ENCODE data around the gene NAAA. TPM values are rescaled to one million over a fixed set of nuclear protein-coding genes. Genes with fewer than 3 reads are reported as not detected.
"Not testable (repeated sequence)": the region's sequence is repeated elsewhere in the genome, so short reads cannot be mapped to it uniquely, and the experiment has no call there.

Gene NAAA
- total RNA-seq, 2 donors from 2014 or later, result 1.7 TPM

DNA sequence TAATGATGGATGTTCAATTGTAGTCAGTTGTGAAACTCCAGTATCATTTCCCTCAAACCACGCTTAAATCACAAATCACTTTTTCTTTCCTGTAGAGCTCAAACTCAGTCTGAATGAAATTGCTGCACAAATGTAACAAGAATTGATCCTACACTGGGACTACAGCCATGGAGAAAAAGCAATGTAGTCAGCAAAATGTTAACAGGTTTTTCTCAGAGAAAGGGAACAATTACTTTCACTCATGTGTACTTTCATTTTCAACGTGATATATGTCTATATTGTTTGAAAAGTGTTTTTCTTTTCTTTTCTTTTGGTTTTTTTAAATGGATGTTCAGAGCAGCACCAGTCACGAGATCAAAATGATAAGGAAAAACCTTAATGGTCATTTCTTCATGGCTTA is 27.3 kb upstream of the NAAA start:
- no peak overlapping the region for H3K27ac ChIP-seq (ENCODE audit: low read depth, low read length)
- H3K27ac Mint-ChIP-seq, result no peak overlapping the region
- H3K4me1 ChIP-seq (ENCODE audit: control insufficient read depth, insufficient read depth, low read length), result no peaks in the 10 kb centered on the region
- peaks cover 98% of the 10 kb centered on the region for H3K36me3 ChIP-seq (ENCODE audit: control insufficient read depth, insufficient read depth, low read length)
- DNase-seq, result no peak
- peaks cover 46% of the 10 kb centered on the region for H3K9me3 ChIP-seq (ENCODE audit: control insufficient read depth, low read length)
- TF ChIP-seq, protein P1, sequence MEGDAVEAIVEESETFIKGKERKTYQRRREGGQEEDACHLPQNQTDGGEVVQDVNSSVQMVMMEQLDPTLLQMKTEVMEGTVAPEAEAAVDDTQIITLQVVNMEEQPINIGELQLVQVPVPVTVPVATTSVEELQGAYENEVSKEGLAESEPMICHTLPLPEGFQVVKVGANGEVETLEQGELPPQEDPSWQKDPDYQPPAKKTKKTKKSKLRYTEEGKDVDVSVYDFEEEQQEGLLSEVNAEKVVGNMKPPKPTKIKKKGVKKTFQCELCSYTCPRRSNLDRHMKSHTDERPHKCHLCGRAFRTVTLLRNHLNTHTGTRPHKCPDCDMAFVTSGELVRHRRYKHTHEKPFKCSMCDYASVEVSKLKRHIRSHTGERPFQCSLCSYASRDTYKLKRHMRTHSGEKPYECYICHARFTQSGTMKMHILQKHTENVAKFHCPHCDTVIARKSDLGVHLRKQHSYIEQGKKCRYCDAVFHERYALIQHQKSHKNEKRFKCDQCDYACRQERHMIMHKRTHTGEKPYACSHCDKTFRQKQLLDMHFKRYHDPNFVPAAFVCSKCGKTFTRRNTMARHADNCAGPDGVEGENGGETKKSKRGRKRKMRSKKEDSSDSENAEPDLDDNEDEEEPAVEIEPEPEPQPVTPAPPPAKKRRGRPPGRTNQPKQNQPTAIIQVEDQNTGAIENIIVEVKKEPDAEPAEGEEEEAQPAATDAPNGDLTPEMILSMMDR (conservative IDR thresholded peaks at IDR 0.05), result no peak
- no peaks in the 10 kb centered on the region for H3K27me3 ChIP-seq (ENCODE audit: control insufficient read depth, insufficient read depth, low read length, poor library complexity, severe bottlenecking)
- no peak overlapping the region for H3K4me3 ChIP-seq (ENCODE audit: low read length)
- no peaks in the 10 kb centered on the region for H3K4me1 Mint-ChIP-seq
- H3K9me3 Mint-ChIP-seq, result peaks cover 35% of the 10 kb centered on the region
- H3K36me3 Mint-ChIP-seq (ENCODE audit: low read depth), result peaks cover 91% of the 10 kb centered on the region
- H3K4me3 Mint-ChIP-seq, result no peak overlapping the region
- no peaks in the 10 kb centered on the region for H3K27me3 Mint-ChIP-seq (ENCODE audit: insufficient read depth)
- no peak overlapping the region for H3K9ac ChIP-seq (ENCODE audit: extremely low read depth, low read length, poor library complexity, severe bottlenecking)
- 80 to 100% methylated on average over 1 to 3 of the region's 3 CpGs for WGBS, 2 experiments (ENCODE audit: insufficient coverage in 1 of 2, insufficient read length in 1 of 2)

DNA sequence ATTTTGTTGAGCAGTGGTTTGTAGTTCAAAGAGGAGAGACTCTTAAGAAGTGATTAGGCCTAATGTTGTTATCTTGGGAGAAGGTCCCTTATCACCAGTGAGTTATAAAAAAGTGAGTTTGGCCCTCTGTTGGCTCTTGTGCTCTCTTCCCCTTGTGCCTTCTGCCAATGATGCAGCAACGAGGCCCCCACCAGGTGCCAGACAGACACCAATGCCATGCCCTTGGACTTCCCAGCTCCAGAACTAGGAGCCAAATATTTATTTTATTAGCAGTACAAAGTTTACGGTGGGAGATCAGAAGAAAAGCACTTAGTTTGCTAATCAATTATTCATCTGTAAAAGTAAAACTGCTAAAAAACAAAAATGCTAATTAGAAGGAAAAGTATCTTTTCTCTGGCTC is 22.7 kb upstream of the NAAA start:
- H3K27me3 ChIP-seq (ENCODE audit: control insufficient read depth, insufficient read depth, low read length, poor library complexity, severe bottlenecking), result no peaks in the 10 kb centered on the region
- H3K4me1 ChIP-seq (ENCODE audit: control insufficient read depth, insufficient read depth, low read length), result no peaks in the 10 kb centered on the region
- 100% methylated on average over 1 of the region's 2 CpGs; no CpG with 5 or more reads in 1 of the 2 experiments for WGBS, 2 experiments (ENCODE audit: insufficient coverage in 1 of 2, insufficient read length in 1 of 2)
- no peak for DNase-seq
- Mint-ChIP-seq H3K4me1 (no peaks in the 10 kb centered on the region), H3K4me3 (no peak overlapping the region), H3K9me3 (peaks cover 43% of the 10 kb centered on the region), H3K36me3 (ENCODE audit: low read depth) (peaks cover 97% of the 10 kb centered on the region), H3K27ac (no peak overlapping the region), H3K27me3 (ENCODE audit: insufficient read depth) (no peaks in the 10 kb centered on the region)
- TF ChIP-seq, protein P1 (conservative IDR thresholded peaks at IDR 0.05), result no peak
- peaks cover 54% of the 10 kb centered on the region for H3K9me3 ChIP-seq (ENCODE audit: control insufficient read depth, low read length)
- H3K4me3 ChIP-seq (ENCODE audit: low read length), result no peak overlapping the region
- H3K27ac ChIP-seq (ENCODE audit: low read depth, low read length), result no peak overlapping the region
- H3K36me3 ChIP-seq (ENCODE audit: control insufficient read depth, insufficient read depth, low read length), result peaks cover 90% of the 10 kb centered on the region
- no peak overlapping the region for H3K9ac ChIP-seq (ENCODE audit: extremely low read depth, low read length, poor library complexity, severe bottlenecking)

DNA sequence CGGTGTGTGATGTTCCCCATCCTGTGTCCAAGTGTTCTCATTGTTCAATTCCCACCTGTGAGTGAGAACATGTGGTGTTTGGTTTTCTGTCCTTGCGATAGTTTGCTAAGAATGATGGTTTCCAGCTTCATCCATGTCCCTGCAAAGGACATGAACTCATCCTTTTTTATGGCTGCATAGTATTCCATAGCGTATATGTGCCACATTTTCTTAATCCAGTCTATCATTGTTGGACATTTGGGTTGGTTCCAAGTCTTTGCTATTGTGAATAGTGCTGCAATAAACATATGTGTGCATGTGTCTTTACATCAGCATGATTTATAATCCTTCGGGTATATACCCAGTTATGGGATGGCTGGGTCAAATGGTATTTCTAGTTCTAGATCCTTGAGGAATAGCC is 21.3 kb upstream of the NAAA start:
- not testable (repeated sequence) for H3K9ac ChIP-seq (ENCODE audit: extremely low read depth, low read length, poor library complexity, severe bottlenecking); H3K27ac ChIP-seq (ENCODE audit: low read depth, low read length); H3K27me3 Mint-ChIP-seq (ENCODE audit: insufficient read depth); H3K4me3 ChIP-seq (ENCODE audit: low read length); H3K27ac Mint-ChIP-seq; H3K4me1 Mint-ChIP-seq; DNase-seq; H3K4me1 ChIP-seq (ENCODE audit: control insufficient read depth, insufficient read depth, low read length); H3K4me3 Mint-ChIP-seq; H3K27me3 ChIP-seq (ENCODE audit: control insufficient read depth, insufficient read depth, low read length, poor library complexity, severe bottlenecking)
- WGBS, 2 experiments (ENCODE audit: insufficient coverage in 1 of 2, insufficient read length in 1 of 2), result 92% methylated on average over 2 of the region's 4 CpGs; no CpG with 5 or more reads in 1 of the 2 experiments
- Mint-ChIP-seq H3K9me3 (peaks cover 43% of the 10 kb centered on the region), H3K36me3 (ENCODE audit: low read depth) (peaks cover 97% of the 10 kb centered on the region)
- Histone ChIP-seq H3K9me3 (ENCODE audit: control insufficient read depth, low read length) (peaks cover 47% of the 10 kb centered on the region), H3K36me3 (ENCODE audit: control insufficient read depth, insufficient read depth, low read length) (peaks cover 89% of the 10 kb centered on the region)

DNA sequence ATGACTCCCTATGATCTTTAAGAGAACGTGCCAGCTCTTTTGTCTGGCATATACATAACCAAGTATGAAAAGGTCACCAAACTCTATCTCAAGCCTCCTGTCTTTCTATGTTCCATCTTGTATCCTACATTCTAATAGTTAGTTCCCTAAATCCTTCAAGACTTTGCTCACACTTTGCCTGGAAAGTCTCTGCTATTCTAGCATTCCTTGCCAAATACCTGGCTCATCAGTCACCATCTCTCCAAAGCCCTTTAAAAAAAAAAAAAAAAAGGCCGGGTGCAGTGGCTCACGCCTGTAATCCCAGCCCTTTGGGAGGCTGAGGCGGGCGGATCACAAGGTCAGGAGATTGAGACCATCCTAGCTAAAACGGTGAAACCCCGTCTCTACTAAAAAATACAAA is 17.7 kb upstream of the NAAA start:
- H3K4me3 Mint-ChIP-seq; H3K4me3 ChIP-seq (ENCODE audit: low read length); H3K9ac ChIP-seq (ENCODE audit: extremely low read depth, low read length, poor library complexity, severe bottlenecking); H3K4me1 Mint-ChIP-seq; H3K27ac ChIP-seq (ENCODE audit: low read depth, low read length); H3K4me1 ChIP-seq (ENCODE audit: control insufficient read depth, insufficient read depth, low read length); H3K27me3 ChIP-seq (ENCODE audit: control insufficient read depth, insufficient read depth, low read length, poor library complexity, severe bottlenecking); DNase-seq; H3K27me3 Mint-ChIP-seq (ENCODE audit: insufficient read depth); H3K27ac Mint-ChIP-seq: not testable (repeated sequence)
- peaks cover 18% of the 10 kb centered on the region for H3K9me3 Mint-ChIP-seq
- H3K9me3 ChIP-seq (ENCODE audit: control insufficient read depth, low read length), result peaks cover 12% of the 10 kb centered on the region
- peaks cover 83% of the 10 kb centered on the region for H3K36me3 ChIP-seq (ENCODE audit: control insufficient read depth, insufficient read depth, low read length)
- WGBS, 2 experiments (ENCODE audit: insufficient coverage in 1 of 2, insufficient read length in 1 of 2), result 91 to 100% methylated on average over 1 to 3 of the region's 7 CpGs
- peaks cover 95% of the 10 kb centered on the region for H3K36me3 Mint-ChIP-seq (ENCODE audit: low read depth)

DNA sequence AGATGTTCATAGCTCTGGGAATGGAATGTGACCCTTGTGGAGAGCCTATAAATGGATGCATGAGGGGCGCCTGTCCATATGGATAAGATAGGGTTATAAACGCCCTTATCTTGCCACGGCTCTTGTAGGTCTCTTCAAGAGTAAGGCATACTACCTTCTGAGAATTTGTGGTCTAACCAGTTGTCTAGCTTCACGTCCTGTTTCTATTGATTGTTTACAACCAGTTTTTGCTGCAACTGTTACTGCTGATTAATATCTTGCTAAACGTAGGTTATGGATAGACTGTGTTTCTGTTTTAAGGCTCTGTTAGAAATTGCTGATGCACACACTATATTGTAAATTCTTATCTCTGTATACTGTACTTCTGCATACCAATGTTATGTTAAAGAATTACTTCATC is 14.0 kb upstream of the NAAA start:
- not testable (repeated sequence) for H3K9me3 ChIP-seq (ENCODE audit: control insufficient read depth, low read length); H3K27me3 Mint-ChIP-seq (ENCODE audit: insufficient read depth); H3K9ac ChIP-seq (ENCODE audit: extremely low read depth, low read length, poor library complexity, severe bottlenecking); H3K27ac ChIP-seq (ENCODE audit: low read depth, low read length); H3K4me3 Mint-ChIP-seq; H3K27me3 ChIP-seq (ENCODE audit: control insufficient read depth, insufficient read depth, low read length, poor library complexity, severe bottlenecking); H3K4me3 ChIP-seq (ENCODE audit: low read length); H3K4me1 ChIP-seq (ENCODE audit: control insufficient read depth, insufficient read depth, low read length); H3K27ac Mint-ChIP-seq; DNase-seq; H3K4me1 Mint-ChIP-seq; H3K9me3 Mint-ChIP-seq
- WGBS, 2 experiments (ENCODE audit: insufficient coverage in 1 of 2, insufficient read length in 1 of 2), result 97 to 98% methylated on average over 4 to 5 of the region's 5 CpGs
- peaks cover 80% of the 10 kb centered on the region for H3K36me3 Mint-ChIP-seq (ENCODE audit: low read depth)
- H3K36me3 ChIP-seq (ENCODE audit: control insufficient read depth, insufficient read depth, low read length), result peaks cover 89% of the 10 kb centered on the region

All from endodermal cell (in vitro differentiated cells).